Measurements from ENCODE around the gene VPS37B.

The VPS37B gene

DNA sequence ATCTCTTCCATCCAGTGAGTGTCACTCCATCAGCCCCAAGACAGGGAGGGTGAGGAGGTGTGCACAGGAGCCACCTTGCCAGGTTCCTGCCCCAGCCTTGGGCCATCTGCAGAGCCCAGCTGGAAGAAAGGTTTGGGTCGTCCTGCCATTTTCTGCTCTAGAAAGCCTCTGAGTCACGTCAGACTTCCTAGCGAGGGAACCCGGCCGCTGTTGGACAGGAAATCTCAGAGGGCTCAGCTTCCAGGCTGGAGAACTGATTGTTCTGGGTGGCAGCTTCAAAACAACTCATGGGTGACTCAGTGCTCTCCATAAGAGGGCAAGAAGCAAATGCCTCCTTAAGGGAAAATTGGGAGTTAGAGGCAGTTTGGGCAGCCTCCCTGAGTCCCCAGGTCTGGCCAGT, 44.1 kb downstream of the VPS37B start:
- DNase-seq, result peak; percentile 16

- DNase-seq, result no peak
Measured at GRCh38 chr12:122850695-122851350, 45.1 kb downstream of the VPS37B start.

DNA sequence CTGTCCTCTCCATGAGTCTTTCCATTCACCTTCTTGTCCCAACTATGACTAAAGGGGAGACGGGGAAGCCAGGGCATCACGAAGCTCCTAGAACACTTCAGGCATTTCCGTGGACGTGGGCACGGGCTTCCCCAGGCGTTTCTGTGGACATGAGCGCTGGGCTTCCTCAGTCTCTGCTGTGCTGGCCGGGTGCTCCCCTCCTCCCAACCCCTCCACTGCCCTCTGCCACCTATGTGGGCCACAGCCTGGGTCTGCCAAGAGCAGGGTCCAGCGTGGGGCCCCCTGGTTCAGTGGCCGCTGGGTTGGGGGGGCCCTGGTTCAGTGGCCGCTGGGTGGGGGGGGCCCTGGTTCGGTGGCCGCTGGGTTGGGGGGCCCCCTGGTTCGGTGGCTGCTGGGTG, 45.9 kb downstream of the VPS37B start:
- no peak for DNase-seq

- DNase-seq, result no peak
Measured at GRCh38 chr12:122849352-122850047, 46.4 kb downstream of the VPS37B start.

- DNase-seq, result no peak
Measured at GRCh38 chr12:122848471-122849351, 47.2 kb downstream of the VPS37B start.

GRCh38 chr12:122847921-122848421, 48.0 kb downstream of the VPS37B start:
- DNase-seq, result no peak

GRCh38 chr12:122847516-122847836, 48.4 kb downstream of the VPS37B start:
- no peak for DNase-seq

GRCh38 chr12:122846622-122847515, 49.1 kb downstream of the VPS37B start:
- peak; percentile 19 for DNase-seq

GRCh38 chr12:122845865-122846621, 49.9 kb downstream of the VPS37B start:
- DNase-seq, result peak; percentile 39

DNA sequence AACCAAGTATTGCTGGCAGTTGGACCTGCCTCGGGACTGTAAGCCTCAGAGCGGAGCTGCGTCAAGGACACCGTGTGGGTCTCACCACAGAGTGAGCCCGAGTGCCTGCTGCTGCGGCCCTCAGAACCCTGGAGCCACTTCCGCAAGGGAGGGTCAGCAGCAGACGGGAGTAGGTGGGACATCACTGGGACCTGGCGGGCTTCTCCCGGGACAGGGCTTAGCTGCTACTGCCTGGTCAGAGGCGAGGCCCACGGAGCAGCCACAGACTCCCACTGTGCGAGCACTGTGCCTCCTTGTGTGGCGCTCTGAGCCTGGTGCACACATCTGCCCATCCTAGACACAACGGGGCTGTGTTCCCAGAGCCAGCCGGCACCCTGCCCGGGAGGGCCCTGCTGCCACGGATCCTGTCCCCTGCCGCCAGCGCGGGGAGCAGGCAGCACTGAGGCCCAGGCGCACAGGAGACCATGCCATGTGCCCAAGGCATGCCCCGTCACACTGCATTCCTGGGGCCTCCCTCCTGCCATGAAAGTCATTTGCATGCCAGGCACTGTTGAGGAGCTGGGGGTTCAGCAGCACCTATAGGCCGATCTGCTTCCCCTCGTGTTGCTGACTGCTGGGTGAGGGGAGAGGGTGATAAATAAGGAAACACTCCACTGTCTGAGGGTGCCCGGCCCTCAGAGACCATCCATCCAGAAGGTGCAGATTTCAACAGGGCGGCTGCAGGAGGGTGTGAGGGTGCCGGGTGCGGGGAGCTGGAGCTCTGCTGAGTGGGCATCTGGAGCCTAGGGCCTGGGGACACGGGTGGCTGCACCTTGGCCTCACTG, 50.7 kb downstream of the VPS37B start:
- peak; percentile 48 for DNase-seq

DNA sequence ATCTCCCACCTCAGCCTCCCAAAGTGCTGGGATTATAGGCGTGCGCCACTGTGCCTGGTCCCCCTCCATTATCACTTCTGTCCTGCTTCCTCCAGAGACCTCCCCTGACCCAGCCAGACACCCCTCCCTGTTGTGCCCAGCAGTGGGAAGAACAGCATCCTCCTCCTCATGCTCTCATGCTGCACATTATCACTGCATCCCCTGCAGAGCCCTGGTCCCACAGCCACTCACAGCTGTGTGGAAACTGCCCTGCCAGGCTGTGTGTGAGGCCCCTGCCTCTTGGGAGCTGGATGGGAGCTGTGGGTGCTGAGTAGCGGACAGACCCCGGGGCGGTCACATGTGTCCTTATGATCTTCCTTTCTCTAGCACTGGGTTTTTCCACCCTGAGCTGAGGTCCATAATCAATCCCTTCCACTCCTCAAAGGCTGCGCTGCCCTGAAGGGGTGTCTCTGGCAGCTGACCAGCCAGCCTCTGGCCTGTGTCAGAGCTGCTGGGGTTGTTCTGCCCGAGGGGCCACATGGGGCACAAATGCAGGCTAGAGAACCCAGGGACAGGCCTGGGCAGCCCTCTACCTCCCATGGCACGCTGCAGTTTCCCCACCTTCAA, 51.5 kb downstream of the VPS37B start:
- DNase-seq, result no peak

DNA sequence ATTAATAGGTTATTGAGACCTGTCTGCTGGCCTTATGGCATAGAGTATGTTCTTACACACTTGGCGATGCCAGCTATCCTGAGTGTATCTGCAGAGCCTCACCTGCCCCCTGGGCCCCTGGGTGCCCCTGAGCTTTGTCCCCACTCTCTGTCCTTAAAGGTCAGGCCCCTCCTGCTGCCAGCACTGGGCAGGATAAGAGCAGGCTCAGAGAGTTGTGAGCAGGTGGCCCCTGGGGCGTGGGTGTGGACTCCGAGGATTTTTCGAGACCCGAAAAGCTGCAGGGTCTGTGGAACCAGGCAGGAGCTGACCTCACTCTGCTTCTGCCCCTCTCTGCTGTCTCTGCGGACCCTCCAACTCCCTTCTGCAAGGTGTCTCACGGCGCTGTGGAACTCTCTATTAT, 52.5 kb downstream of the VPS37B start:
- DNase-seq, result no peak

- peak; percentile 18 for DNase-seq
Measured at GRCh38 chr12:122842505-122843405, 53.2 kb downstream of the VPS37B start.

DNA sequence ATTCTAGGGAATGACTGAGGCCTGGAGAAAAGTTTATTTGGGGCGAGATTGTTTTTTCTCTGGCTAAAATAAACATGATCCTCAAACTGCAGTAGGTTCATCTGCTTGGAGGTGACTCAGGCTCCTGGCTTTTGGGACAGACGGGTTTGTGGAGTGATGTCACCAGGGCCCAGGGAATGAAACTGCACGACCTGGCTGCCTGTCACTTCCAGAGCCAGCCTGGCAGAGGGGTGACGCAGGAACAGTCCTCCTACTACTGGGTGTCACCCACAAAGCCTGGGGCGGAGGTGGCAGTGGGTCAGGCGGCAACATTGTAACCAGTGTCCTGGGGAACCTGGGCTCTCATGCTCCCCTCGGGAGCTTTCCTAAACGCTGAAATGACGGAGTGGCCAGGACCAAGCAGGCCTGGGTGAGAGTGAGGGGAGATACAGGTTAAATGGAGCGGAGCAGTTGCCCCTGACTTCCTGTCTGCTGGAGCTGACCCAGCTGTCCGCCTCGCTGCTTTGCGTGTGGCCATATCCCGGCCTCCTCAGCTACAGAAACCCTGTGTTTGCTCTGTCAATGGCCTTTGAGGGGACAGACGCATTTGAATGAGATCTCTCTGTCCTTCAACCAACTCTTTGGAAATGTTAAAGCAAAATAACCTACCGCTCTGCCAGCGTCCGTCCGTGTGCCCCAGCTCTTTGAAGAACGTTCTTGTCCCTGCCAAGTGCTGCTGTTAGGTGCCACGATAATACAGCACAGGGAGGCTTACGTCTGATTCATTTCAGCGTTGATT, 54.2 kb downstream of the VPS37B start:
- peak; percentile 19 for DNase-seq

DNA sequence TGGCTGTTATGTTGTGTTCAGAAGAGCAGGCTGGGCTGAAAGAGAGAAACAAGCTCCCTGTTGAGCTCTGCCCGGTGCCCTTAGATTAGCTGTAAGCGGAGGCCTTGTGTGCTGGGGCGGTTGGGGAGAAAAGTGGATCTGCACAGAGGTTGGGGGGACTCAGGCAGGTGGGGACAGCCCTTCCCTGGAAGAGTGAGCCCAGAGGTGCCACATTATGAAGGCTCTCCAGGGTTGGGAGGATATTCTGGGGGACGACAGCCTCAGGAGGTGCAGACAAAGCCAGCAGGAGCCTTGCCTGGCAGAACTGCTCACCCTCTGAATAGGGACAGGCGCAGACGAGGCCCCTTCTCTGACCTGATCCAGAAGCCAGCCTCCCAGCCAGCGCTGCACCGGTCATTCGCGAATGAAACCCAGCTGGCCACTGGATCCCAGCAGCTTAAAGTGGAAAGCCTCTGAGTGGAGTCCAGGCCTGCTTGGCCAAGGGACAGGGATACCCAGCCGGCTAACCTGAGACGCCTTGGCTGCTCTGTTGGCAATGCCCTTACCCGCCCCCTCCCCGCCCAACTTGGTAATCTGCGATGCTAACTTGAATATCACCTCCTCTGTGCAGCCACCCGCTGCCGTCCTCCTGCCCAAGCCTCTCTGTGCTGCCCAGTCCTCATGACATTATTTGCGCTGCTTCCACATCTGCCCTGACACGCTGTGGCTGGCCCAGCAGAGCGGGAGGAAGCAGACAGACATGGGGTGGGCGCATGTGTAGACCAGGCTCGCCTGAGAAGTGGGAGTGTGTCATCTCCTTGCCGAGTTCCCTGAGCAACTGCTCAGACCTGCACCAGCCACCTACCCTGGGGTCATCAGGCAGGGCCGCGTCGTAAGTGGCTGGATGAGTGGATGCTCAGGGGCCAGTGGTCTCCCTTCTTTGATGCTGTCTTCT, 55.1 kb downstream of the VPS37B start:
- DNase-seq, result no peak

DNA sequence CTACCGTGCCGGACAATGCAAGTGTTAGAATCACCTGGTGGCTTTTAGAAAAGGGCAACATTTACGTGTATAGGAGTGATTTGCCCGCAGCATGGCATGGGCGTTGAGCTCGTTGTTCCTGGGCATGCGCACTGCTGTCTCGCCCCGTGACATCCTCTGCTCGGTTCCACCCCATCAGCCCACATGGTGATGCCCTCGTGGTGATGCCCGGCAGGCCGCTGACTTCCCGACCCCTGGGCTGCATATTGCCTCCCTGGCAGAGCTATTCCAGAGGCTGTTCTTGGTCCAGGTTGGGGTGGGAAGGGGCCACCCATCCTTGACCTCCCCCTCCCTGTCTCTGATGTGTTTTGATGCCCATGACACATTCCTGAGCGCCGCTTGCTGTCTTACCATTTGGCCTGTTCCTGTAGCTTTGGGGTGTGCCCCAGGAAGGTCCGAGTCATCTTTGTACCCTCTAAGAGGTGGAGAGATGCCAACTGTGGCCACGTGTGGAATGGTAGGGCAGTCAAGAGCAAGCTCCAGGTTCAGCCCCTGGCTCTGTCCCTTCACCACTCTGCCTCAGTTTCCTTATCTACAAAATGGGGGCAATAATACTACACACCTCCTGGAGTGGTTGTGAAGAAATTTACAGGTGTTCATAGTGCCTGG, 55.9 kb downstream of the VPS37B start:
- DNase-seq, result no peak

- no peak for DNase-seq
Measured at GRCh38 chr12:122838841-122839240, 57.1 kb downstream of the VPS37B start.
